Measurements from ENCODE around the gene SDHA. TPM values are rescaled to one million over a fixed set of nuclear protein-coding genes. Genes with fewer than 3 reads are reported as not detected.

Gene SDHA
- polyA plus RNA-seq, 2 of the 4 experiments (the other 2 are of a cell fraction): 115 to 134 TPM

GRCh38 chr5:174876-175465 is 43.1 kb upstream of the SDHA start:
- no peak for FAIRE-seq
- Histone ChIP-seq H3K27ac (no peak overlapping the region), H3K4me1 (no peaks in the 10 kb centered on the region), H3K4me2 (no peak overlapping the region), H3K9me3 (no peaks in the 10 kb centered on the region), H3K4me3 (no peak overlapping the region)
- ChIA-PET POLR2A (no interaction called here), CTCF (interaction anchor here (0.8 to 1.2 kb wide), 3 partner anchors 11 to 256 kb away, joined by 3 to 4 read pairs (median 3); no protein-coding TSS in a partner anchor)
- WGBS (ENCODE audit: missing lambda C conversion rate): 69% methylated on average over 12 of the region's 16 CpGs
- no peak for DNase-seq (ENCODE audit: low read depth in 1 of 2, low spot score in 1 of 2)
- TF ChIP-seq E2F6 (IDR thresholded peaks at IDR 0.05; ENCODE audit: borderline replicate concordance, low read depth) (no peak), REST (IDR thresholded peaks at IDR 0.05) (no peak), CHD2 (IDR thresholded peaks at IDR 0.05; ENCODE audit: low read length, partially characterized antibody) (no peak), MYC (IDR thresholded peaks at IDR 0.05; ENCODE audit: borderline replicate concordance, low read length) (no peak), NPAS2 (CRISPR knock-in tag; IDR thresholded peaks at IDR 0.05; ENCODE audit: borderline replicate concordance) (no peak), POLR2A (IDR thresholded peaks at IDR 0.05; ENCODE audit: low read length) (no peak), HOXB13 (CRISPR knock-in tag; IDR thresholded peaks at IDR 0.05; ENCODE audit: low read depth) (no peak), ZFP36 (IDR thresholded peaks at IDR 0.05; ENCODE audit: borderline replicate concordance, partially characterized antibody) (no peak), CTCF (IDR thresholded peaks at IDR 0.05) (no peak), MAX (IDR thresholded peaks at IDR 0.05) (no peak), KDM1A (IDR thresholded peaks at IDR 0.05; ENCODE audit: low read depth) (no peak), RAD21 (conservative IDR thresholded peaks at IDR 0.05 in 1 of 2, IDR thresholded peaks at IDR 0.05 in 1 of 2) (no peak), FOXS1 (CRISPR knock-in tag; IDR thresholded peaks at IDR 0.05) (no peak), ZNF302 (CRISPR knock-in tag; IDR thresholded peaks at IDR 0.05) (no peak), RNF2 (IDR thresholded peaks at IDR 0.05; ENCODE audit: borderline replicate concordance, low read depth) (no peak), HOXA7 (CRISPR knock-in tag; IDR thresholded peaks at IDR 0.05) (no peak), USF2 (IDR thresholded peaks at IDR 0.05) (no peak)
- no peak for ATAC-seq

- ChIA-PET CTCF (interaction anchor here (0.6 kb wide), 1 partner anchor 71 kb away, joined by 3 read pairs; no protein-coding TSS in a partner anchor), POLR2A (no interaction called here)
- DNase-seq (ENCODE audit: low read depth in 1 of 2, low spot score in 1 of 2) (no peak), ATAC-seq (no peak), FAIRE-seq (no peak)
- Histone ChIP-seq H3K27ac (no peak overlapping the region), H3K4me3 (no peak overlapping the region), H3K4me2 (no peak overlapping the region), H3K9me3 (no peaks in the 10 kb centered on the region), H3K4me1 (no peaks in the 10 kb centered on the region)
- 75% methylated on average over 11 of the region's 11 CpGs for WGBS (ENCODE audit: missing lambda C conversion rate)
- no peak for TF ChIP-seq MAZ (IDR thresholded peaks at IDR 0.05; ENCODE audit: borderline replicate concordance, low read depth, low read length)
- TF ChIP-seq E2F6 (IDR thresholded peaks at IDR 0.05; ENCODE audit: borderline replicate concordance, low read depth): no peak
- TF ChIP-seq ESRRA (IDR thresholded peaks at IDR 0.05; ENCODE audit: borderline replicate concordance, low read length): no peak
- TF ChIP-seq CBX2 (IDR thresholded peaks at IDR 0.05; ENCODE audit: borderline replicate concordance, low read depth): no peak
- TF ChIP-seq ELK1 (IDR thresholded peaks at IDR 0.05; ENCODE audit: low read depth, low read length): no peak
- no peak for TF ChIP-seq JUN (IDR thresholded peaks at IDR 0.05)
- no peak for TF ChIP-seq EHMT2 (IDR thresholded peaks at IDR 0.05; ENCODE audit: low read depth)
- no peak for TF ChIP-seq HOXB5 (CRISPR knock-in tag; IDR thresholded peaks at IDR 0.05)
- no peak for TF ChIP-seq RNF2 (IDR thresholded peaks at IDR 0.05; ENCODE audit: borderline replicate concordance, low read depth)
- TF ChIP-seq HDAC2 (IDR thresholded peaks at IDR 0.05): no peak
- no peak for TF ChIP-seq NFE2L2 (conservative IDR thresholded peaks at IDR 0.05; ENCODE audit: low read length)
These were observed 41.8 kb upstream of the SDHA start for GRCh38 chr5:176296-176823.
